ENCODE results near the gene FOXN3.

DNA sequence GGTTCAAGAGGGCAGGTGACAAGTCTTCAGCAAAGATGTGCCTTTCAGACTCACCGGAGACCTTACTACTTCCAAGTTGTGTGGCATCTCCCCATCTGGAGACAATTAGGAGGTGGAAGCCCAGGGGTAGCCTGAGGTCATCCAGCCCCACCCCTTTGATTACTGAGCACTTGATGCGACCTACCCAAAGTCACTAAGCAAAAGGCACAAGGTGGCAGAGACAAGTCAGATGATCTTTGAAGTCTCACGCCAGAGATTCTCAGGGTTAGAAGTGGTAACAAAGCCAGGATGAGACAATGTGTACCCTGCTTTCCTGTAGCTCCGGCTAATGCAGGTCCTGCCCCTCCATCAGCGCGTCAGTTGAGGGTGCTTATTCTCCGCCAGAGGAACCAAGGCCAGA is 1.4 kb upstream of the FOXN3 start:
- no peak for TF ChIP-seq EP300 (IDR thresholded peaks at IDR 0.05; ENCODE audit: borderline replicate concordance in 1 of 2, control insufficient read depth in 1 of 2, low read depth in 2 of 2, low read length in 2 of 2)
- TF ChIP-seq SMC3 (IDR thresholded peaks at IDR 0.05; ENCODE audit: borderline replicate concordance, low read length): no peak
- no peak for TF ChIP-seq KDM1A (IDR thresholded peaks at IDR 0.05; ENCODE audit: borderline replicate concordance)
- TF ChIP-seq IRF3 (IDR thresholded peaks at IDR 0.05): no peak
- no peak for TF ChIP-seq ATF2 (IDR thresholded peaks at IDR 0.05; ENCODE audit: low read length)
- TF ChIP-seq ZNF217 (IDR thresholded peaks at IDR 0.05): no peak
- no peak for TF ChIP-seq YY1 (IDR thresholded peaks at IDR 0.05; ENCODE audit: low read depth, low read length)
- no peak for TF ChIP-seq RCOR1 (conservative IDR thresholded peaks at IDR 0.05; ENCODE audit: low read depth, low read length)
- no peak for TF ChIP-seq CHD2 (IDR thresholded peaks at IDR 0.05; ENCODE audit: borderline replicate concordance, low read depth, low read length)
- TF ChIP-seq, protein P1, sequence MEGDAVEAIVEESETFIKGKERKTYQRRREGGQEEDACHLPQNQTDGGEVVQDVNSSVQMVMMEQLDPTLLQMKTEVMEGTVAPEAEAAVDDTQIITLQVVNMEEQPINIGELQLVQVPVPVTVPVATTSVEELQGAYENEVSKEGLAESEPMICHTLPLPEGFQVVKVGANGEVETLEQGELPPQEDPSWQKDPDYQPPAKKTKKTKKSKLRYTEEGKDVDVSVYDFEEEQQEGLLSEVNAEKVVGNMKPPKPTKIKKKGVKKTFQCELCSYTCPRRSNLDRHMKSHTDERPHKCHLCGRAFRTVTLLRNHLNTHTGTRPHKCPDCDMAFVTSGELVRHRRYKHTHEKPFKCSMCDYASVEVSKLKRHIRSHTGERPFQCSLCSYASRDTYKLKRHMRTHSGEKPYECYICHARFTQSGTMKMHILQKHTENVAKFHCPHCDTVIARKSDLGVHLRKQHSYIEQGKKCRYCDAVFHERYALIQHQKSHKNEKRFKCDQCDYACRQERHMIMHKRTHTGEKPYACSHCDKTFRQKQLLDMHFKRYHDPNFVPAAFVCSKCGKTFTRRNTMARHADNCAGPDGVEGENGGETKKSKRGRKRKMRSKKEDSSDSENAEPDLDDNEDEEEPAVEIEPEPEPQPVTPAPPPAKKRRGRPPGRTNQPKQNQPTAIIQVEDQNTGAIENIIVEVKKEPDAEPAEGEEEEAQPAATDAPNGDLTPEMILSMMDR (IDR thresholded peaks at IDR 0.05 in 2 of 3, conservative IDR thresholded peaks at IDR 0.05 in 1 of 3; ENCODE audit: control insufficient read depth in 2 of 3, extremely low read depth in 1 of 3, insufficient read depth in 1 of 3, low read depth in 3 of 3, low read length in 3 of 3): no peak
- TF ChIP-seq NR2C2 (IDR thresholded peaks at IDR 0.05; ENCODE audit: borderline replicate concordance, control insufficient read depth, insufficient read length, low read depth): no peak
